ENCODE results near the gene LRRC45. TPM values are rescaled to one million over a fixed set of nuclear protein-coding genes. Genes with fewer than 3 reads are reported as not detected.

The LRRC45 gene
- total and polyA plus RNA-seq, 2 experiments from 2014 or later, result 16.1 to 40.7 TPM

GRCh38 chr17:82036634-82037091 lies 13.6 kb downstream of the LRRC45 start (continued):
- TF ChIP-seq CTCF (conservative IDR thresholded peaks at IDR 0.05; ENCODE audit: low read depth in 2 of 2) (no peak), ZNF462 (CRISPR knock-in tag; IDR thresholded peaks at IDR 0.05) (no peak), POLR2AphosphoS5 (IDR thresholded peaks at IDR 0.05; ENCODE audit: low read depth) (no peak)

GRCh38 chr17:82037092-82037888 lies 14.2 kb downstream of the LRRC45 start, which contains the start of gene DCXR:
DCXR (minus strand) TSS chr17:82037697; CDS start chr17:82037682, 15 bp downstream.
- peaks cover 11% of the 10 kb centered on the region for H3F3A ChIP-seq (replicated peaks; ENCODE audit: low read depth)
- peaks cover 7% of the 10 kb centered on the region; the same call in 1 of the 2 replicates for H3K79me2 ChIP-seq (replicated peaks; ENCODE audit: insufficient read depth)
- H2AFZ ChIP-seq, result peak within 1 kb of the TSS; percentile 34; the same call in 1 of the 2 replicates
- Mint-ChIP-seq H3K27me3 (ENCODE audit: insufficient read depth, low read depth, poor library complexity) (peaks cover 14% of the 10 kb centered on the region), H3K4me1 (peaks cover 29% of the 10 kb centered on the region), H3K27ac (peak within 1 kb of the TSS; percentile 93), H3K4me3 (peak within 1 kb of the TSS; percentile 75), H3K9me3 (no peaks in the 10 kb centered on the region; the same call in 2 of the 3 replicates), H3K36me3 (ENCODE audit: low read depth) (peaks cover 3% of the 10 kb centered on the region; the same call in 2 of the 3 replicates)
- no peaks in the 10 kb centered on the region for H3K27me3 ChIP-seq (ENCODE audit: insufficient read depth)
- no peaks in the 10 kb centered on the region for H3K9me2 ChIP-seq (ENCODE audit: insufficient read depth)
- no peaks in the 10 kb centered on the region for H3K36me3 ChIP-seq (ENCODE audit: insufficient read depth)
- H3K27ac ChIP-seq (ENCODE audit: low read depth), result peak within 1 kb of the TSS; percentile 78; the same call in 1 of the 2 replicates
- no peaks in the 10 kb centered on the region; the same call in 1 of the 2 replicates for H4K20me1 ChIP-seq (replicated peaks; ENCODE audit: insufficient read depth)
- peaks cover 9% of the 10 kb centered on the region; the same call in 1 of the 2 replicates for H3K4me1 ChIP-seq (ENCODE audit: insufficient read depth)
- ATAC-seq (peak; percentile 86), DNase-seq (ENCODE audit: low spot score) (peak; percentile 99)
- peak within 1 kb of the TSS; percentile 81 for H3K4me3 ChIP-seq
- peak within 1 kb of the TSS; percentile 95 for H3K4me2 ChIP-seq
- TF ChIP-seq ETS1 (IDR thresholded peaks at IDR 0.05), result no peak
- no peak for TF ChIP-seq CREB1 (CRISPR knock-in tag; IDR thresholded peaks at IDR 0.05; ENCODE audit: low read depth)
- TF ChIP-seq POLR2AphosphoS5 (IDR thresholded peaks at IDR 0.05; ENCODE audit: low read depth), result peak; percentile 98
- TF ChIP-seq EZH2 (IDR thresholded peaks at IDR 0.05; ENCODE audit: low read depth, unreplicated experiment), result no peak
